IMR-90 (cell line): Measurements from ENCODE around the gene HOGA1. TPM values are rescaled to one million over a fixed set of nuclear protein-coding genes. Genes with fewer than 3 reads are reported as not detected.

Experiments used
- ATAC-seq: fragments of 200-7000 bp; cut with Tn5 transposase; 2 replicates; pipeline ENCODE4 v1.9.1; 2020; ENCODE audit warnings: low read depth, mild to moderate bottlenecking, moderate library complexity
- BruUV-seq: library from RNA; stranded (reverse); fragments of 400-500 nt; replicated peaks from 2 replicates; lab custom pipeline; 2021; lab: Mats Ljungman, UMichigan
- CTCF ChIA-PET: fragments of 300-600 bp; formaldehyde crosslinking; extraction: SDS; loops from one replicate; lab custom pipeline; 2021; ENCODE audit warnings: antibody characterized with exemption; lab: Yijun Ruan, JAX
- POLR2A ChIA-PET: fragments of 300-600 bp; sonication (Branson Sonifier 250); formaldehyde crosslinking; loops from one replicate; lab custom pipeline; 2022; ENCODE audit warnings: antibody characterized with exemption; ENCODE audit not compliant: unreplicated experiment; lab: Charles Lee
- DNase-seq: peaks from one replicate; pipeline ENCODE4 v3.0.0; 2013
- H2AFZ ChIP-seq: replicated peaks from 2 replicates; pipeline ENCODE3; 2013; ENCODE audit warnings: low read length, mild to moderate bottlenecking; ENCODE audit not compliant: poor library complexity
- H2AK5ac ChIP-seq: 2 replicates; pipeline ENCODE4 v1.6.1; 2013; ENCODE audit warnings: low read depth, low read length, inconsistent platforms
- H2AK9ac ChIP-seq: replicated peaks from 2 replicates; pipeline ENCODE3; 2013; ENCODE audit warnings: mild to moderate bottlenecking, low read depth, low read length, moderate library complexity; ENCODE audit not compliant: poor library complexity
- H2BK120ac ChIP-seq: 2 replicates; pipeline ENCODE4 v1.6.1; 2013; ENCODE audit warnings: low read depth, low read length, inconsistent platforms
- H2BK15ac ChIP-seq: 3 replicates; pipeline ENCODE4 v1.6.1; 2013; ENCODE audit warnings: low read depth, low read length, inconsistent platforms
- H2BK20ac ChIP-seq: 2 replicates; pipeline ENCODE4 v1.6.1; 2013; ENCODE audit warnings: low read depth, mild to moderate bottlenecking, inconsistent platforms, low read length, moderate library complexity
- H2BK5ac ChIP-seq: 2 replicates; pipeline ENCODE4 v1.6.1; 2013; ENCODE audit warnings: mild to moderate bottlenecking, low read depth, low read length, inconsistent platforms; ENCODE audit not compliant: poor library complexity, severe bottlenecking
- H3K14ac ChIP-seq: replicated peaks from 2 replicates; pipeline ENCODE4 v1.6.1; 2013; ENCODE audit warnings: low read depth, low read length, inconsistent platforms
- H3K18ac ChIP-seq: 2 replicates; pipeline ENCODE4 v1.6.1; 2013; ENCODE audit warnings: low read depth, low read length, control low read depth
- H3K23ac ChIP-seq: 2 replicates; pipeline ENCODE4 v1.6.1; 2013; ENCODE audit warnings: low read depth, low read length, inconsistent platforms
- H3K27ac ChIP-seq: 2 replicates; pipeline ENCODE4 v1.5.1; 2013; ENCODE audit warnings: mild to moderate bottlenecking, control low read depth, low read length; ENCODE audit not compliant: insufficient read depth
- H3K27me3 ChIP-seq: 2 replicates; pipeline ENCODE4 v1.6.1; 2013; ENCODE audit warnings: low read length; ENCODE audit not compliant: control insufficient read depth, insufficient read depth
- H3K36me3 ChIP-seq: 2 replicates; pipeline ENCODE4 v1.6.1; 2013; ENCODE audit warnings: low read length, mixed read lengths; ENCODE audit not compliant: control insufficient read depth, insufficient read depth
- H3K4ac ChIP-seq: 2 replicates; pipeline ENCODE4 v1.6.1; 2013; ENCODE audit warnings: low read depth, low read length, inconsistent platforms
- H3K4me1 ChIP-seq: 2 replicates; pipeline ENCODE4 v1.6.1; 2013; ENCODE audit warnings: low read length, mixed read lengths; ENCODE audit not compliant: control insufficient read depth, insufficient read depth
- H3K4me2 ChIP-seq: 2 replicates; pipeline ENCODE4 v1.6.1; 2013; ENCODE audit warnings: low read depth, mild to moderate bottlenecking, control low read depth, low read length, moderate library complexity
- H3K4me3 ChIP-seq: 2 replicates; pipeline ENCODE4 v1.5.1; 2013; ENCODE audit warnings: low read depth, mild to moderate bottlenecking, control low read depth, low read length, moderate library complexity; ENCODE audit not compliant: insufficient read depth
- H3K56ac ChIP-seq: 2 replicates; pipeline ENCODE4 v1.6.1; 2013; ENCODE audit warnings: low read length, inconsistent platforms; ENCODE audit not compliant: insufficient read depth; ENCODE audit errors: extremely low read depth
- H3K79me1 ChIP-seq, 2 experiments: 2 replicates each; pipeline ENCODE4 v1.6.1; 2013; ENCODE audit warnings: low read length in 2 of 2, inconsistent platforms in 1 of 2, low read depth in 1 of 2
- H3K9ac ChIP-seq: 2 replicates; pipeline ENCODE4 v1.6.1; 2013; ENCODE audit warnings: low read depth, low read length, control low read depth
- H3K9me1 ChIP-seq: 2 replicates; pipeline ENCODE4 v1.6.1; 2013; ENCODE audit warnings: low read length, inconsistent platforms; ENCODE audit not compliant: insufficient read depth
- H3K9me3 ChIP-seq: 2 replicates; pipeline ENCODE4 v1.6.1; 2013; ENCODE audit warnings: low read length; ENCODE audit not compliant: control insufficient read depth, insufficient read depth
- H4K20me1 ChIP-seq: 2 replicates; pipeline ENCODE4 v1.6.1; 2013; ENCODE audit warnings: low read length, inconsistent platforms; ENCODE audit not compliant: insufficient read depth
- H4K5ac ChIP-seq: 2 replicates; pipeline ENCODE4 v1.6.1; 2013; ENCODE audit warnings: mild to moderate bottlenecking, low read depth, low read length, control low read depth
- H4K8ac ChIP-seq, 2 experiments: 2 replicates each; pipeline ENCODE4 v1.6.1; 2013; ENCODE audit warnings: low read depth in 2 of 2, low read length in 2 of 2, control low read depth in 1 of 2, inconsistent platforms in 1 of 2
- H4K91ac ChIP-seq: 2 replicates; pipeline ENCODE4 v1.6.1; 2013; ENCODE audit warnings: low read depth, low read length, inconsistent platforms; ENCODE audit not compliant: insufficient read depth
- CEBPB ChIP-seq: IDR thresholded peaks from 2 replicates; pipeline ENCODE4 v1.6.1; 2012; ENCODE audit warnings: low read depth, low read length, improper control_type of control experiment
- CTCF ChIP-seq: conservative IDR thresholded peaks from 2 replicates; pipeline ENCODE4 v1.5.1; 2012; ENCODE audit warnings: mild to moderate bottlenecking, low read depth, low read length, improper control_type of control experiment
- ELK1 ChIP-seq: fragments of 150-350 bp; IDR thresholded peaks from 2 replicates; pipeline ENCODE4 v1.6.1; 2016; ENCODE audit warnings: low read depth, mild to moderate bottlenecking, low read length, moderate library complexity, borderline replicate concordance
- FOS ChIP-seq: fragments of 150-350 bp; IDR thresholded peaks from 2 replicates; pipeline ENCODE4 v1.6.1; 2016; ENCODE audit warnings: low read depth, low read length
- MAFK ChIP-seq: IDR thresholded peaks from 2 replicates; pipeline ENCODE4 v1.6.1; 2012; ENCODE audit warnings: low read depth, low read length, improper control_type of control experiment
- WGBS, 2 experiments: methylation state at CpG; one replicate each; pipeline versions ENCODE4 v1.1.5 to v1.1.7; 2013; ENCODE audit warnings: missing lambda C conversion rate in 2 of 2; ENCODE audit not compliant: insufficient read length in 1 of 2; ENCODE audit errors: extremely low coverage in 2 of 2; 5-methylcytosine and 5-hydroxymethylcytosine counted together
- dilution Hi-C: fragments of 300-500 bp; cut with HindIII; formaldehyde crosslinking; loops from one replicate; pipeline ENCODE4 v1.14.3; 2018; ENCODE audit warnings: low sequenced_read_pairs; ENCODE audit not compliant: unreplicated experiment
- in situ Hi-C: fragments of 300-500 bp; cut with MboI; formaldehyde crosslinking; loops from 3 replicates; pipeline ENCODE4 v1.14.3; 2019; ENCODE audit warnings: low sequenced_read_pairs, inconsistent platforms, mixed read lengths
- intact Hi-C: fragments of 100-400 bp; cut with micrococcal nuclease; formaldehyde crosslinking; loops from 2 replicates; pipeline ENCODE4 v1.10.0; 2022
- polyA plus RNA-seq, 3 experiments: library from polyadenylated mRNA; depleted of rRNA; stranded (reverse); fragments of >200 nt; gene quantifications; 2 replicates each; pipeline ENCODE4 v1.2.3, GENCODE V29; 2012; ENCODE audit warnings: low replicate concordance in 1 of 3
- total RNA-seq: library from RNA; depleted of rRNA; stranded (reverse); fragments of >200 nt; gene quantifications from 2 replicates; pipeline ENCODE4 v1.2.3, GENCODE V29; 2012

The HOGA1 gene
- total and polyA plus RNA-seq, 2 of the 4 experiments (the other 2 are of a cell fraction), result 0.36 to 0.41 TPM

GRCh38 chr10:97547271-97547600, 37.0 kb upstream of the HOGA1 start (continued):
- TF ChIP-seq CTCF (no peak), CEBPB (no peak), FOS (no peak)

- CTCF ChIA-PET, result interaction anchor here (0.6 kb wide), 1 partner anchor 672 kb away, joined by 5 read pairs; no protein-coding TSS in a partner anchor
- Histone ChIP-seq H2BK20ac (no peak overlapping the region), H3K79me1 (peaks cover 27 to 75% of the 10 kb centered on the region in 2 experiments), H2AFZ (no peak overlapping the region), H3K9ac (no peak overlapping the region), H3K4ac (peak overlapping the region; percentile 25; the same call in 1 of the 2 replicates), H2BK5ac (no peak overlapping the region), H3K4me2 (no peak overlapping the region), H3K14ac (peak overlapping the region; percentile 57; the same call in 1 of the 2 replicates), H3K27ac (no peak overlapping the region), H3K9me3 (no peaks in the 10 kb centered on the region), H3K27me3 (no peaks in the 10 kb centered on the region), H2AK9ac (no peak overlapping the region), H4K8ac (no peak overlapping the region), H3K18ac (no peak overlapping the region), H3K23ac (no peak overlapping the region; the same call in 1 of the 2 replicates), H4K20me1 (no peaks in the 10 kb centered on the region), H4K91ac (no peak overlapping the region), H3K9me1 (peaks cover 6% of the 10 kb centered on the region; the same call in 1 of the 2 replicates), H2BK15ac (no peak overlapping the region), H2AK5ac (peak overlapping the region; percentile 56; the same call in 1 of the 2 replicates), H2BK120ac (no peak overlapping the region), H4K5ac (no peak overlapping the region), H3K4me3 (no peak overlapping the region), H3K36me3 (no peaks in the 10 kb centered on the region), H3K4me1 (peaks cover 21% of the 10 kb centered on the region), H3K56ac (no peak overlapping the region)
- intact Hi-C loops (no loop called here), dilution Hi-C loops (no loop called here), in situ Hi-C loops (no loop called here)
- no CpG with 5 or more reads among the region's 4 CpGs for WGBS, 2 experiments
- DNase-seq (peak; percentile 43), ATAC-seq (no peak)
- TF ChIP-seq FOS (no peak), ELK1 (no peak), MAFK (no peak)
- POLR2A ChIA-PET, result no interaction called here
- BruUV-seq, result no TSS peak
Observed at GRCh38 chr10:97547962-97548361, 36.2 kb upstream of the HOGA1 start.
